BLaER1 treated with 17β-estradiol and CSF1 and Interleukin-3, amounts not matched to agents 10 nM and 100 nM (cell line): ENCODE data around the gene FRMPD2.
A peak's percentile ranks its signal among the peaks of the same experiment; 100 is the strongest.

Source experiments
- H3K27ac ChIP-seq, 11 experiments: shearing (Covaris generic); formaldehyde crosslinking; 2 replicates each; pipeline ENCODE4 v1.8.1; 2022
- H3K27me3 ChIP-seq, 11 experiments: shearing (Covaris generic); formaldehyde crosslinking; 2 replicates each; pipeline ENCODE4 v1.8.1; 2022
- H3K36me3 ChIP-seq, 11 experiments: shearing (Covaris generic); formaldehyde crosslinking; 2 replicates each; pipeline ENCODE4 v1.8.1; 2022
- H3K4me1 ChIP-seq, 10 experiments: shearing (Covaris generic); formaldehyde crosslinking; 2 replicates each; pipeline ENCODE4 v1.8.1; 2022
- H3K4me2 ChIP-seq, 11 experiments: shearing (Covaris generic); formaldehyde crosslinking; 2 replicates each; pipeline ENCODE4 v1.8.1; 2022
- H3K4me3 ChIP-seq, 10 experiments: shearing (Covaris generic); formaldehyde crosslinking; 2 replicates each; pipeline ENCODE4 v1.8.1; 2022
- H3K9ac ChIP-seq, 11 experiments: shearing (Covaris generic); formaldehyde crosslinking; 2 replicates each; pipeline ENCODE4 v1.8.1; 2022
- H3K9me3 ChIP-seq, 11 experiments: shearing (Covaris generic); formaldehyde crosslinking; replicated peaks in 1 of 11; 2 replicates each; pipeline ENCODE4 v1.8.1; 2022
- H4K20me1 ChIP-seq, 11 experiments: shearing (Covaris generic); formaldehyde crosslinking; 2 replicates each; pipeline ENCODE4 v1.8.1; 2022
- Cebpa-rat ChIP-seq, 11 experiments: shearing (Covaris generic); IDR thresholded peaks; 2 replicates each; pipeline ENCODE4 v1.8.1; 2022

Gene FRMPD2

DNA sequence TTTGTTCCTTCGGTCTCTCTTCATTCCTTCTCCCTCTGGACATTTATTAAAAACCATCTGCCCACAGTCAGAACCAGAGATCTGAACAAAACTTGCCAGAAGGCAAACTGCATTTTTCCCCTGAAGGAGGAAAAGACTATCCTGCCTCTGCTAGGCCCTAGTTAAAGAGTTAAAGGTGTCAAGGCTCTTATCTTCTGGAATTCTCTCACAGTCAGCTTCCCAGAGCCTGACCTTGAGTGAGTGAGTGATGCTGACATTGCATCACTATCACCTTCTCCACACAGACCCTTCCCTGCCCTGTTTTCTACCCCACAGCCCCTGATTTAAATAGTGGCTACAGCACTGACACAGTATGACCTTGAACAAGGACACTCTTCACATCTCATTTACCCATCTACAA lies 16.4 kb downstream of the FRMPD2 start:
- Histone ChIP-seq H3K27me3 (no peaks in the 10 kb centered on the region), H3K9me3 (no peaks in the 10 kb centered on the region), H3K4me1 (peaks cover 0 to 11% (median 6%) of the 10 kb centered on the region in 10 experiments; a peak in 6 of 20 replicates), H4K20me1 (no peaks in the 10 kb centered on the region), H3K27ac (no peak overlapping the region), H3K9ac (no peak overlapping the region), H3K4me3 (no peak overlapping the region), H3K36me3 (no peaks in the 10 kb centered on the region), H3K4me2 (no peak overlapping the region)
- TF ChIP-seq Cebpa-rat (IDR thresholded peaks at IDR 0.05) = no peak

DNA sequence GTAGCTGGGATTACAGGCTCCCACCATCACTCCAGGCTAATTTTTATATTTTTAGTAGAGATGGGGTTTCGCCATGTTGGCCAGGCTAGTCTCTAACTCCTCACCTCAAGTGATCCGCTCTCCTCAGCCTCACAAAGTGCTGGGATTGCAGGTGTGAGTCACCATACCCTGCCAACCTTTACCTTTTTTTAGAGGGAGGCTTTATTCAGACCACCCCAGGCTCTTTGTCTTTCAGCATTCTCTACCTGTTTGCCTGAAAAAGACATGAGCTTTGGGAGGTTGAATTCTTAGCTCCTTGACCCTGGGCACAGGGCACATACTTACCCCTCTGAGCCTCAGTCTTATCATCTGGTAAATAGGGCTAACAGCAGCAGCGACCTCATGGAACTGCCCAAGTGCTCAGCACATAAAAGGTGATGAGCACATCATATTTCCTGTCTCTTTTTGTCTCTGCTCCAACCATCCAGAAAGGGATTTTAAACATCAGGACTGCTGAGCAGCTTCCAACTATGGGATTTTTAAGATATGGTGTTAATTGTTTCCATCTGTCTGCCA lies 17.0 kb downstream of the FRMPD2 start:
- Histone ChIP-seq H3K4me3 (no peak overlapping the region), H3K36me3 (no peaks in the 10 kb centered on the region), H3K27me3 (no peaks in the 10 kb centered on the region), H3K4me1 (peaks cover 0 to 11% (median 6%) of the 10 kb centered on the region in 10 experiments; a peak in 9 of 20 replicates), H3K9ac (no peak overlapping the region), H3K27ac (no peak overlapping the region), H3K4me2 (no peak overlapping the region), H4K20me1 (no peaks in the 10 kb centered on the region), H3K9me3 (no peaks in the 10 kb centered on the region)
- TF ChIP-seq Cebpa-rat (IDR thresholded peaks at IDR 0.05) = no peak

DNA sequence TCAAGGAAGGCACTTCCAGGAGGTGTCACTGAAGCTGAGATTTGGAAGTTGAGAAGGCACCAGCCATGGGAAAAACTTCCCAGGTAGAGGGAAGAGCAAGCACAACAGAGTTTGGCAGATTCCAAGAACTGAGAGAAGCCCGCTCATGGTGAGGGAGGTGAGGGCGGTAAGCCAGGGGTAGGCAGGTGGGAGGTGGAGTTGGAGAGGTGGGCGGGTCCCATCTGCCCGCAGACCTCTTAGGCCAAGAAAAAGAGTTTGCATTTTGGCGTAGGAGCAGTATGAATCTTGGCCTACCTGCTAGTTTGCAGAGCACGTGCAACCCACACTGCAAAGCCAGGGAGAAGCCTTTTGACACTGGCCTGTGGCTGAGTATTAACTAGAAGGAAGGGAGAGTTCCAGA lies 18.8 kb downstream of the FRMPD2 start:
- Histone ChIP-seq H4K20me1 (no peaks in the 10 kb centered on the region), H3K9me3 (no peaks in the 10 kb centered on the region), H3K4me1 (peaks cover 0 to 18% (median 8%) of the 10 kb centered on the region in 10 experiments; a peak in 10 of 20 replicates), H3K27me3 (no peaks in the 10 kb centered on the region), H3K4me3 (no peak overlapping the region), H3K36me3 (no peaks in the 10 kb centered on the region), H3K9ac (no peak overlapping the region), H3K27ac (no peak overlapping the region), H3K4me2 (no peak overlapping the region)
- no peak for TF ChIP-seq Cebpa-rat (IDR thresholded peaks at IDR 0.05)

DNA sequence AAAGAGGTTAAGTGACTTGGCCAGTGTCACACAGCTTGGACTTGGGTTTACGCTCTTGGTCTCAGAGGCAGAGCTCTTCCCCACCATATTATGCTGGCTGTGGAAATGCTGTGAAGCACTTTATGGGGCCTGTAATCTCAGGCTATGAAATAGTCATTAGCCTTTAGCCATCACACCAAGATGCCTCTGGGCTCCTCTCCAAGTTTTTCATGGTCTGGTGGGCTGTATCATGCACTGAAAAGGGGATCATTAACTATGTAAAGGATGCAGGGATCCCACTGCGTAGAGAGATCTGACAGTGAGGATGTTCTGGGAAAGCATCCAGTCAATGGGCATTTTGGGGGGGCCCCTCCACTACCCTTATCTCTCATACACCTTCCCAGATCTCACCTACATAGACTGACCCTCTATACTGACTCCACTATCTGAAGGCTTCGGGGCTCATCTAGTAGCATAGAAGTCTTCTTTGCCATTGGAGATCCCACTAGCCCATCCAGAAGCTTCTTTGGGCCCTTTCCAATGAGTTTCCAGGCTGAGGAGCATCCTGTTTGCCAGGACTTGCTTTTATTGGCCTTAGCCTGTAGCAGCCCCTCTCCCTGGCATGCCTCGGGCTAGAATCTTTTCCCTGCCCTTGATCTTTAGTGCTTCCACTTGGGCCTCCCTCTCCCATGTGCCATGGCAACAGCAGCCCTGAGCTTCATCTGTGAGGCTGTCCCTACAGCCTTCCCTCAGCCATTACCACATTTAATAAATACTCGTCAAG lies 19.6 kb downstream of the FRMPD2 start:
- Histone ChIP-seq H3K27ac (no peak overlapping the region), H3K4me2 (no peak overlapping the region), H3K9me3 (no peaks in the 10 kb centered on the region), H3K9ac (no peak overlapping the region), H4K20me1 (no peaks in the 10 kb centered on the region), H3K27me3 (no peaks in the 10 kb centered on the region), H3K4me3 (no peak overlapping the region), H3K36me3 (no peaks in the 10 kb centered on the region), H3K4me1 (peaks cover 0 to 18% (median 8%) of the 10 kb centered on the region in 10 experiments; a peak in 10 of 20 replicates)
- no peak for TF ChIP-seq Cebpa-rat (IDR thresholded peaks at IDR 0.05)

DNA sequence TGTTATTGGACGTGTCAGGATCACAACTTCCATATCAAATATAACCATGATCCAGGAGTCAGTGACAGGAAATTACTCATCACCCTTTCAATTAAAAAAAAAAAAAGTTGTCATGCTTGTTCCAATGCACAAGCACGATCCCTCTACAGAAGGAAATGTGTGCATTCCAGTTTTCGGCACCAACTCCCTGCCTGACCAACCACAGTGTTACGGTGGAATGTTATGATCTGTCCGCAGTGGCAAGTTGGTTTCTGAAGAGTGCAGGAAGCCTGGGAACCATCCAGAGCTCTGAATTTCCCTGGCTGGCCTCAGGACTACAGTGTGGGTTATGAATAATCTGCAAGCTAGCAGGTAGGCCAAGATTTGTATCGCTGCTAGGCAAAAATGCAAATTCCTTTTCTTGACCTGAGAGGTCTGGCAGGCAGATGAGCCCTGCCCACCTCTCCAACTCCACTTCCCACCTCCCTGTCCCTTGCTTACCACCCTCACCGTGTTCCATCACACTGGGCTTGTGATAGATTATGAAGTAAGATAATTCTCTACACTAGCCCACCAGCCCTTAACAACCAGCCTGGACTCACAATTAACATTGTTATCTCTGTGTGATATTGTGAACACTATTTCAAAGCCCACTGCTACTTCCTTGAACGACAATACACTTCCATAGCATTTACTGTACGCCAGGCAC lies 20.4 kb downstream of the FRMPD2 start:
- Histone ChIP-seq H4K20me1 (no peaks in the 10 kb centered on the region), H3K36me3 (no peaks in the 10 kb centered on the region), H3K4me2 (peak overlapping the region in 3 of 11 experiments; percentile 1 to 23 (median 14); a peak in 6 of 22 replicates), H3K4me1 (peaks cover 0 to 18% (median 8%) of the 10 kb centered on the region in 10 experiments; a peak in 10 of 20 replicates), H3K4me3 (no peak overlapping the region), H3K27me3 (no peaks in the 10 kb centered on the region), H3K9ac (no peak overlapping the region), H3K27ac (no peak overlapping the region), H3K9me3 (no peaks in the 10 kb centered on the region)
- no peak for TF ChIP-seq Cebpa-rat (IDR thresholded peaks at IDR 0.05)

DNA sequence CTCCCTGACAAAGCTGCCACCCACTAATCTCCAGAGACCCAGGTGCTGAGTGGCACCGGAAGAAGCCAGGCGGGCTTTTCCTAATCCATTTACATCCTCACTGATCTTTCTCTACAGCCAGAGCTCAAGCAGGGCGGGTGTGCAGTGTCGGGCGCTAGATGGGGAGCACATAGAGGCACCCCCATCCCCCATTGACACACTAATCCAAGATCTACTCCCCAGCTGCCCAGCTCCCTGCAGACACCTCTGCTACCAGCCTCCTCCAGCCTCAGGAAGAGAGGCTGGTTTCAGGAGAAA lies 22.2 kb downstream of the FRMPD2 start:
- Histone ChIP-seq H3K27ac (no peak overlapping the region), H4K20me1 (no peaks in the 10 kb centered on the region), H3K9me3 (no peaks in the 10 kb centered on the region), H3K4me3 (no peak overlapping the region), H3K27me3 (no peaks in the 10 kb centered on the region), H3K9ac (no peak overlapping the region), H3K4me2 (peak overlapping the region in 2 of 11 experiments; percentile 12 to 22; a peak in 3 of 22 replicates), H3K4me1 (peaks cover 15 to 33% (median 24%) of the 10 kb centered on the region in 10 experiments), H3K36me3 (no peaks in the 10 kb centered on the region)
- TF ChIP-seq Cebpa-rat (IDR thresholded peaks at IDR 0.05) = no peak

DNA sequence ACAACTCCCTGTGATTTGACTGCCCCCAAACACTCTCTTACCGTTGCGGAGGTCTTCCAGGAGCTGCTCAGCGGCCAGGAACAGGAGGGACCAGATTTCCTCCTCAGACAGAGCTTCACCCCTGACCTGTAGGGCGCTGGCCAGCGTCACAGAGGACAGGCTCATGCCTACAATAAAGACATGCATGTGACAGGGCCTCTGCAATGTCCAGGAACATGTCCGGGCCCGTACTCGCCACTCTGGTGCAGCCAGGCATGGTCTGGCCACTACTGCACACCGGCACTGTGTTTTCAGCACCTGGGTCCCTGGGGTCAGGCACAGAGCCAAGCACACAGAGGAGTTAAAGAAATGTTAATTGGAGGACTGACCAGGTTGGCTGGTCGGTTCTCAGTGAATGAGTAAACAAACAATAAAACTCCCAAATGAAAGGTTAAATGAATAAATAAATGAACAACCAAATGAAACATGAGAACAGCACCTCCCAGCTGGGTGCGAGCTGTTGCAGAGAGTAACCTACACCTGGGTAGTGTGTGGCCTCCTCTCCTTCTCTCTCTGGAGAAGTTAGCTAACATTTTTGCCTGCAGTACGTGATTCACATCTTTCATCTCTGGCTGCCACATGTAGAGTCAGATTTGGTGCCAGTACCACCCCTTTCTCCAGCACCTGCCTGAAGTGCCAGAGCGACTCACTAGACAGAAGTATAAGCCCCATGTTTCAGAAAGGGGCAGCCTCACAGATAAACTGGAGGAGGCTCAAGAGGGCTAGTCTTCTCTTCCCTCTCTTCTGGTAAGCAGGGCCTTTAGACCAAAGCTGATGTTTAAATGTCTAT lies 22.8 kb downstream of the FRMPD2 start:
- H3K27me3 ChIP-seq = no peaks in the 10 kb centered on the region
- H3K4me1 ChIP-seq = peaks cover 17 to 33% (median 24%) of the 10 kb centered on the region in 10 experiments
- no peaks in the 10 kb centered on the region for H3K36me3 ChIP-seq
- H3K4me3 ChIP-seq = no peak overlapping the region
- no peak overlapping the region for H3K27ac ChIP-seq
- H3K9ac ChIP-seq = no peak overlapping the region
- H4K20me1 ChIP-seq = no peaks in the 10 kb centered on the region
- TF ChIP-seq Cebpa-rat (IDR thresholded peaks at IDR 0.05) = no peak
- peak overlapping the region in 3 of 11 experiments; percentile 12 to 30 (median 22); a peak in 3 of 22 replicates for H3K4me2 ChIP-seq
- H3K9me3 ChIP-seq = no peaks in the 10 kb centered on the region

DNA sequence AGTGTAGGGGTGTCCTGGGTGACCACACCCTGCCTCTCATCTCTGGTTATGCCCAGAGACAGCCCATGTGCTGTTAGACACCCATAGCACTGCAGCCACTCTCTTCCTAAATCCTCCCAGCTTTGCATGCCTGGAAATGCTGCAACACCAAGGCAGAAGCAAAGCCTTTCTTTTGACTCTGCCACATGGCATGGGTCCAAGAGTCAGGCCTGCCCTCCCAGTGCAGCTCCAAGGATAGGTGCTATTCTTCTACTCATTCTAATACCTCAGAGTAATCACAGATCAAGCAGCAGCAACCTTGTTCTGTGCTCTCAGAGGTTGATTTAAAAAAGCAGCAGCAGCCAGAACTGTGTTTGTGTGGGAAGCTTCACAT lies 23.4 kb downstream of the FRMPD2 start:
- Histone ChIP-seq H3K9ac (no peak overlapping the region), H3K4me1 (peaks cover 17 to 28% (median 22%) of the 10 kb centered on the region in 10 experiments), H3K27me3 (no peaks in the 10 kb centered on the region), H3K27ac (no peak overlapping the region), H4K20me1 (no peaks in the 10 kb centered on the region), H3K4me2 (no peak overlapping the region), H3K36me3 (no peaks in the 10 kb centered on the region), H3K9me3 (no peaks in the 10 kb centered on the region), H3K4me3 (no peak overlapping the region)
- TF ChIP-seq Cebpa-rat (IDR thresholded peaks at IDR 0.05) = no peak

DNA sequence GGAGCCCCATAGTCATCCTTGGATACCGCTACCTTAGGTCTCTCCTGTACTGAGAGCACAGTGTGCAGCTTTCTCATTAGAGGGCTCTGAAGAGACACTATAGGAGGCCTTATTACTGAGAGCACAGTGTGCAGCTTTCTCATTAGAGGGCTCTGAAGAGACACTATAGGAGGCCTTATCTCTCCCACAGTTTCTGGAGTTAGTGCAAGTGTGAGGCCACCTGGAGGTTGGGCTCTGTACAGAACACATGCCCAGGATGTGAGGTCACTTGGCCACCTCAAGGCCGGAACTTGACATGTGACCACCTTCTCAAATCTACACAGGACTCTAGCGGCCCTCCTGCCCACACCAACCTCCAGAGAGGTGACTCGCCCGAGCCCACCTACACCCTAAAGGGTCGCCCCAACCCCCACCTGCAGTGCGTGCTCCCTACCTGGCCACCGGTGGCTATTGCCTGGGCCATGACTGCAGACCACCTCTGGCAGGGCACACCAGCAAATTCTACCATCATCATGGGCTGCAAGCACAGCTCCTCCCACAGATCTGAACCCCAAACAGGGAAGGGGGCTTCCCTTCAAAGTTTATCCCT lies 24.6 kb downstream of the FRMPD2 start:
- no peak overlapping the region for H3K9ac ChIP-seq
- no peak overlapping the region for H3K4me3 ChIP-seq
- no peaks in the 10 kb centered on the region for H3K9me3 ChIP-seq
- peaks cover 17 to 28% (median 22%) of the 10 kb centered on the region in 10 experiments for H3K4me1 ChIP-seq
- TF ChIP-seq Cebpa-rat (IDR thresholded peaks at IDR 0.05) = no peak
- no peaks in the 10 kb centered on the region for H3K36me3 ChIP-seq
- H4K20me1 ChIP-seq = no peaks in the 10 kb centered on the region
- H3K27me3 ChIP-seq = no peaks in the 10 kb centered on the region
- no peak overlapping the region for H3K27ac ChIP-seq
- H3K4me2 ChIP-seq = no peak overlapping the region
